ENCODE results near the gene SMC6. TPM values are rescaled to one million over a fixed set of nuclear protein-coding genes. Genes with fewer than 3 reads are reported as not detected.

Gene SMC6
- total and polyA plus RNA-seq, 2 donors, result 15.9 to 23.3 TPM

GRCh38 chr2:17709897-17710296 lies 43.7 kb downstream of the SMC6 start:
- H3K36me3 ChIP-seq (ENCODE audit: control insufficient read depth in 2 of 2, insufficient read depth in 2 of 2, low read length in 1 of 2), result peaks cover 18 to 46% of the 10 kb centered on the region in 2 donors
- 98% methylated on average over 2 of the region's 2 CpGs for WGBS
- H3K4me3 ChIP-seq (ENCODE audit: low read length in 2 of 2), result no peak overlapping the region
- H3K9me3 ChIP-seq (ENCODE audit: control insufficient read depth in 2 of 2, insufficient read depth in 1 of 2, low read length in 1 of 2), result no peaks in the 10 kb centered on the region
- no peaks in the 10 kb centered on the region for H3K27me3 ChIP-seq (ENCODE audit: control insufficient read depth in 2 of 2, insufficient read depth in 1 of 2, low read length in 1 of 2)
- no peak overlapping the region for H3K27ac ChIP-seq (ENCODE audit: low read depth in 1 of 2, low read length in 1 of 2)
- DNase-seq (ENCODE audit: low read depth in 6 of 9, low spot score in 9 of 9), result no peak
- no peaks in the 10 kb centered on the region for H3K4me1 ChIP-seq (ENCODE audit: control insufficient read depth in 2 of 2, insufficient read depth in 2 of 2, low read length in 2 of 2)

GRCh38 chr2:17708501-17708900 lies 45.1 kb downstream of the SMC6 start:
- 99% methylated on average over 1 of the region's 1 CpG for WGBS

GRCh38 chr2:17706845-17707244 lies 46.8 kb downstream of the SMC6 start:
- no peak for DNase-seq (ENCODE audit: low read depth in 6 of 9, low spot score in 9 of 9)
- Histone ChIP-seq H3K9me3 (ENCODE audit: control insufficient read depth in 2 of 2, insufficient read depth in 1 of 2, low read length in 1 of 2) (no peaks in the 10 kb centered on the region), H3K4me3 (ENCODE audit: low read length in 2 of 2) (no peak overlapping the region), H3K27ac (ENCODE audit: low read depth in 1 of 2, low read length in 1 of 2) (no peak overlapping the region), H3K4me1 (ENCODE audit: control insufficient read depth in 2 of 2, insufficient read depth in 2 of 2, low read length in 2 of 2) (no peaks in the 10 kb centered on the region), H3K36me3 (ENCODE audit: control insufficient read depth in 2 of 2, insufficient read depth in 2 of 2, low read length in 1 of 2) (peaks cover 12 to 38% of the 10 kb centered on the region in 2 donors), H3K27me3 (ENCODE audit: control insufficient read depth in 2 of 2, insufficient read depth in 1 of 2, low read length in 1 of 2) (no peaks in the 10 kb centered on the region)
- 98% methylated on average over 4 of the region's 4 CpGs for WGBS

More at GRCh38 chr2:17708501-17708900, 45.1 kb downstream of the SMC6 start:
- Histone ChIP-seq H3K36me3 (ENCODE audit: control insufficient read depth in 2 of 2, insufficient read depth in 2 of 2, low read length in 1 of 2) (peaks cover 14 to 38% of the 10 kb centered on the region in 2 donors), H3K4me1 (ENCODE audit: control insufficient read depth in 2 of 2, insufficient read depth in 2 of 2, low read length in 2 of 2) (no peaks in the 10 kb centered on the region), H3K27me3 (ENCODE audit: control insufficient read depth in 2 of 2, insufficient read depth in 1 of 2, low read length in 1 of 2) (no peaks in the 10 kb centered on the region), H3K9me3 (ENCODE audit: control insufficient read depth in 2 of 2, insufficient read depth in 1 of 2, low read length in 1 of 2) (no peaks in the 10 kb centered on the region), H3K27ac (ENCODE audit: low read depth in 1 of 2, low read length in 1 of 2) (no peak overlapping the region), H3K4me3 (ENCODE audit: low read length in 2 of 2) (no peak overlapping the region)
- no peak for DNase-seq (ENCODE audit: low read depth in 6 of 9, low spot score in 9 of 9)

GRCh38 chr2:17690776-17691175 lies 62.8 kb downstream of the SMC6 start:
- Histone ChIP-seq H3K27me3 (ENCODE audit: control insufficient read depth in 2 of 2, insufficient read depth in 1 of 2, low read length in 1 of 2) (no peaks in the 10 kb centered on the region), H3K4me3 (ENCODE audit: low read length in 2 of 2) (no peak overlapping the region), H3K27ac (ENCODE audit: low read depth in 1 of 2, low read length in 1 of 2) (no peak overlapping the region), H3K36me3 (ENCODE audit: control insufficient read depth in 2 of 2, insufficient read depth in 2 of 2, low read length in 1 of 2) (peaks cover 14 to 30% of the 10 kb centered on the region in 2 donors), H3K9me3 (ENCODE audit: control insufficient read depth in 2 of 2, insufficient read depth in 1 of 2, low read length in 1 of 2) (no peaks in the 10 kb centered on the region), H3K4me1 (ENCODE audit: control insufficient read depth in 2 of 2, insufficient read depth in 2 of 2, low read length in 2 of 2) (no peaks in the 10 kb centered on the region)
- no peak for DNase-seq (ENCODE audit: low read depth in 6 of 9, low spot score in 9 of 9)
- 98% methylated on average over 7 of the region's 7 CpGs for WGBS

- Histone ChIP-seq H3K4me3 (ENCODE audit: low read length in 2 of 2) (no peak overlapping the region), H3K9me3 (ENCODE audit: control insufficient read depth in 2 of 2, insufficient read depth in 1 of 2, low read length in 1 of 2) (no peaks in the 10 kb centered on the region), H3K4me1 (ENCODE audit: control insufficient read depth in 2 of 2, insufficient read depth in 2 of 2, low read length in 2 of 2) (no peaks in the 10 kb centered on the region), H3K36me3 (ENCODE audit: control insufficient read depth in 2 of 2, insufficient read depth in 2 of 2, low read length in 1 of 2) (peaks cover 11 to 24% of the 10 kb centered on the region in 2 donors), H3K27ac (ENCODE audit: low read depth in 1 of 2, low read length in 1 of 2) (no peak overlapping the region), H3K27me3 (ENCODE audit: control insufficient read depth in 2 of 2, insufficient read depth in 1 of 2, low read length in 1 of 2) (no peaks in the 10 kb centered on the region)
- no peak for DNase-seq (ENCODE audit: low read depth in 6 of 9, low spot score in 9 of 9)
- 98% methylated on average over 6 of the region's 6 CpGs for WGBS
These were observed 64.6 kb downstream of the SMC6 start for GRCh38 chr2:17689010-17689409.

GRCh38 chr2:17688600-17688999 lies 65.0 kb downstream of the SMC6 start:
- Histone ChIP-seq H3K4me1 (ENCODE audit: control insufficient read depth in 2 of 2, insufficient read depth in 2 of 2, low read length in 2 of 2) (no peaks in the 10 kb centered on the region), H3K4me3 (ENCODE audit: low read length in 2 of 2) (no peak overlapping the region), H3K9me3 (ENCODE audit: control insufficient read depth in 2 of 2, insufficient read depth in 1 of 2, low read length in 1 of 2) (no peaks in the 10 kb centered on the region), H3K36me3 (ENCODE audit: control insufficient read depth in 2 of 2, insufficient read depth in 2 of 2, low read length in 1 of 2) (peaks cover 7 to 20% of the 10 kb centered on the region in 2 donors), H3K27ac (ENCODE audit: low read depth in 1 of 2, low read length in 1 of 2) (no peak overlapping the region), H3K27me3 (ENCODE audit: control insufficient read depth in 2 of 2, insufficient read depth in 1 of 2, low read length in 1 of 2) (no peaks in the 10 kb centered on the region)
- DNase-seq (ENCODE audit: low read depth in 6 of 9, low spot score in 9 of 9), result no peak
- WGBS, result 96% methylated on average over 1 of the region's 1 CpG

GRCh38 chr2:17683981-17684380 lies 69.6 kb downstream of the SMC6 start:
- H3K27me3 ChIP-seq (ENCODE audit: control insufficient read depth in 2 of 2, insufficient read depth in 1 of 2, low read length in 1 of 2), result no peaks in the 10 kb centered on the region
- H3K36me3 ChIP-seq (ENCODE audit: control insufficient read depth in 2 of 2, insufficient read depth in 2 of 2, low read length in 1 of 2), result peaks cover 4 to 33% of the 10 kb centered on the region in 2 donors
- no peaks in the 10 kb centered on the region for H3K4me1 ChIP-seq (ENCODE audit: control insufficient read depth in 2 of 2, insufficient read depth in 2 of 2, low read length in 2 of 2)
- no peak overlapping the region for H3K27ac ChIP-seq (ENCODE audit: low read depth in 1 of 2, low read length in 1 of 2)
- no peaks in the 10 kb centered on the region for H3K9me3 ChIP-seq (ENCODE audit: control insufficient read depth in 2 of 2, insufficient read depth in 1 of 2, low read length in 1 of 2)
- DNase-seq (ENCODE audit: low read depth in 6 of 9, low spot score in 9 of 9), result no peak
- H3K4me3 ChIP-seq (ENCODE audit: low read length in 2 of 2), result no peak overlapping the region
- WGBS, result 98% methylated on average over 2 of the region's 2 CpGs

- Histone ChIP-seq H3K9me3 (ENCODE audit: control insufficient read depth in 2 of 2, insufficient read depth in 1 of 2, low read length in 1 of 2) (no peaks in the 10 kb centered on the region), H3K4me1 (ENCODE audit: control insufficient read depth in 2 of 2, insufficient read depth in 2 of 2, low read length in 2 of 2) (no peaks in the 10 kb centered on the region), H3K4me3 (ENCODE audit: low read length in 2 of 2) (no peak overlapping the region), H3K36me3 (ENCODE audit: control insufficient read depth in 2 of 2, insufficient read depth in 2 of 2, low read length in 1 of 2) (peaks cover 4 to 30% of the 10 kb centered on the region in 2 donors), H3K27me3 (ENCODE audit: control insufficient read depth in 2 of 2, insufficient read depth in 1 of 2, low read length in 1 of 2) (no peaks in the 10 kb centered on the region), H3K27ac (ENCODE audit: low read depth in 1 of 2, low read length in 1 of 2) (no peak overlapping the region)
- DNase-seq (ENCODE audit: low read depth in 6 of 9, low spot score in 9 of 9), result no peak
- WGBS, result 97% methylated on average over 6 of the region's 6 CpGs
These were observed 71.3 kb downstream of the SMC6 start for GRCh38 chr2:17682098-17682857.

GRCh38 chr2:17680119-17680518 lies 73.5 kb downstream of the SMC6 start:
- Histone ChIP-seq H3K4me1 (ENCODE audit: control insufficient read depth in 2 of 2, insufficient read depth in 2 of 2, low read length in 2 of 2) (no peaks in the 10 kb centered on the region), H3K27ac (ENCODE audit: low read depth in 1 of 2, low read length in 1 of 2) (no peak overlapping the region), H3K4me3 (ENCODE audit: low read length in 2 of 2) (no peak overlapping the region), H3K36me3 (ENCODE audit: control insufficient read depth in 2 of 2, insufficient read depth in 2 of 2, low read length in 1 of 2) (peaks cover 0 to 23% of the 10 kb centered on the region in 2 donors), H3K9me3 (ENCODE audit: control insufficient read depth in 2 of 2, insufficient read depth in 1 of 2, low read length in 1 of 2) (no peaks in the 10 kb centered on the region), H3K27me3 (ENCODE audit: control insufficient read depth in 2 of 2, insufficient read depth in 1 of 2, low read length in 1 of 2) (no peaks in the 10 kb centered on the region)
- 97% methylated on average over 3 of the region's 3 CpGs for WGBS
- DNase-seq (ENCODE audit: low read depth in 6 of 9, low spot score in 9 of 9), result no peak
